A549 treated with Hydrocortisone at 1 μM for 4 hours (cell line): Measurements from ENCODE around the gene SLC45A2. TPM values are rescaled to one million over a fixed set of nuclear protein-coding genes. Genes with fewer than 3 reads are reported as not detected.

ENCODE experiments used
- total RNA-seq: library from RNA; stranded (reverse); fragments of 200-300 nt; extraction: Qiagen RNA extraction; gene quantifications from 5 replicates; pipeline ENCODE4 v1.2.3, GENCODE V29; 2022

SLC45A2 gene
- not detected in 5 replicates for total RNA-seq

GRCh38 chr5:33984671-33985124 lies at the start of gene SLC45A2:
Gene SLC45A2 (minus strand): TSS chr5:33984693. CDS start chr5:33984583, 110 bp downstream.

GRCh38 chr5:34007621-34008600 lies 23.4 kb upstream of the SLC45A2 start, which contains the start of gene AMACR:
Gene AMACR (minus strand): TSS chr5:34008050. CDS start chr5:34008019, 31 bp downstream.

GRCh38 chr5:33936381-33937016 lies 48.0 kb downstream of the SLC45A2 start, which contains the start of gene RXFP3:
Gene RXFP3 (plus strand): TSS chr5:33936386. CDS start chr5:33936741, 355 bp downstream.

Other genes with a start within 250 kb of the SLC45A2 start
- gene ADAMTS12, start 92.7 kb downstream of the SLC45A2 start, total RNA-seq = 6.1 to 7.8 TPM (median 7.3 TPM) in 5 replicates
- gene RXFP3, start 48.3 kb downstream of the SLC45A2 start, total RNA-seq = not detected in 5 replicates
- gene AMACR, start 23.4 kb upstream of the SLC45A2 start, total RNA-seq = 13.1 to 17.8 TPM (median 16.1 TPM) in 5 replicates
- 0.09 to 0.39 TPM (median 0.25 TPM) in 5 replicates for gene C1QTNF3, start 58.5 kb upstream of the SLC45A2 start, total RNA-seq